OCI-LY7 (cell line): ENCODE measurements around the gene SMYD4. TPM values are rescaled to one million over a fixed set of nuclear protein-coding genes. Genes with fewer than 3 reads are reported as not detected.

Experiments
- BruUV-seq: library from RNA; stranded (reverse); fragments of 400-500 nt; replicated peaks from 2 replicates; lab custom pipeline; 2021; lab: Mats Ljungman, UMichigan
- CTCF ChIA-PET: fragments of 300-600 bp; sonication (Branson Sonifier 250); formaldehyde crosslinking; loops from one replicate; lab custom pipeline; 2022; ENCODE audit warnings: antibody characterized with exemption; ENCODE audit not compliant: unreplicated experiment; lab: Charles Lee
- POLR2A ChIA-PET: fragments of 300-600 bp; sonication (Branson Sonifier 250); formaldehyde crosslinking; loops from one replicate; lab custom pipeline; 2022; ENCODE audit warnings: antibody characterized with exemption; lab: Charles Lee
- DNase-seq: peaks from one replicate; pipeline ENCODE4 v3.0.0-alpha.2; 2015; ENCODE audit warnings: low spot score
- H2AFZ ChIP-seq: fragments of 200-600 bp; sonication (generic), shearing (Covaris generic); 2 replicates; pipeline ENCODE4 v1.6.1; 2014; ENCODE audit warnings: mild to moderate bottlenecking, antibody characterized with exemption, low read length, moderate library complexity
- H3K27ac ChIP-seq: fragments of 200-600 bp; sonication (generic); 2 replicates; pipeline ENCODE4 v1.5.1; 2014; ENCODE audit warnings: mixed run types, low read depth, mild to moderate bottlenecking, moderate library complexity, low read length, inconsistent platforms; ENCODE audit not compliant: poor library complexity, severe bottlenecking
- H3K36me3 ChIP-seq: fragments of 200-600 bp; sonication (generic); 2 replicates; pipeline ENCODE4 v1.6.1; 2014; ENCODE audit warnings: mild to moderate bottlenecking, antibody characterized with exemption, low read length, moderate library complexity, mixed read lengths; ENCODE audit not compliant: insufficient read depth
- H3K4me1 ChIP-seq: fragments of 200-600 bp; sonication (generic); 2 replicates; pipeline ENCODE4 v1.5.1; 2014; ENCODE audit warnings: mild to moderate bottlenecking, low read length; ENCODE audit not compliant: insufficient read depth, poor library complexity, severe bottlenecking
- H3K4me2 ChIP-seq: fragments of 200-600 bp; sonication (generic); 2 replicates; pipeline ENCODE4 v1.6.1; 2014; ENCODE audit warnings: mild to moderate bottlenecking, low read length
- H3K4me3 ChIP-seq: fragments of 200-600 bp; sonication (generic); 2 replicates; pipeline ENCODE4 v1.5.1; 2014; ENCODE audit warnings: mild to moderate bottlenecking, low read depth, low read length; ENCODE audit not compliant: poor library complexity, severe bottlenecking
- H3K79me2 ChIP-seq: fragments of 200-600 bp; sonication (generic); 2 replicates; pipeline ENCODE4 v1.6.1; 2016; ENCODE audit warnings: low read depth, mild to moderate bottlenecking, low read length, moderate library complexity, mixed read lengths; ENCODE audit not compliant: insufficient read depth
- H3K9me2 ChIP-seq: fragments of 200-600 bp; sonication (generic); 2 replicates; pipeline ENCODE4 v1.6.1; 2016; ENCODE audit warnings: mild to moderate bottlenecking, low read length, mixed read lengths; ENCODE audit not compliant: insufficient read depth
- H3K9me3 ChIP-seq: fragments of 200-600 bp; sonication (generic); 2 replicates; pipeline ENCODE4 v1.6.1; 2014; ENCODE audit warnings: mild to moderate bottlenecking, mixed run types, low read length, mixed read lengths
- H4K20me1 ChIP-seq: fragments of 200-600 bp; sonication (generic); 2 replicates; pipeline ENCODE4 v1.6.1; 2014; ENCODE audit warnings: mild to moderate bottlenecking, antibody characterized with exemption, low read length, moderate library complexity, mixed read lengths; ENCODE audit not compliant: insufficient read depth
- EZH2phosphoT487 ChIP-seq: fragments of 200-600 bp; sonication (generic); IDR thresholded peaks from 2 replicates; pipeline ENCODE4 v1.6.1; 2018; ENCODE audit warnings: low read depth, borderline replicate concordance, mild to moderate bottlenecking, mixed run types, antibody characterized with exemption, low read length, moderate library complexity, mixed read lengths
- intact Hi-C: fragments of 100-400 bp; cut with micrococcal nuclease; formaldehyde crosslinking; loops from one replicate; pipeline ENCODE4 v1.10.0; 2022; ENCODE audit not compliant: unreplicated experiment
- total RNA-seq, 2 experiments: library from RNA; depleted of rRNA in 1 of 2; stranded (reverse); fragments of >200 nt in 1 of 2; shearing (Covaris generic) in 1 of 2; gene quantifications; 2 replicates each; pipeline ENCODE4 v1.2.3, GENCODE V29; 2014 to 2022
- TF ChIP-seq, protein P1 (sequence below): fragments of 200-600 bp; sonication (generic); conservative IDR thresholded peaks from 2 replicates; pipeline ENCODE4 v1.5.1; 2014; ENCODE audit warnings: mild to moderate bottlenecking, antibody characterized with exemption, low read length, moderate library complexity, mixed read lengths

The SMYD4 gene
- total RNA-seq, 2 experiments from 2014 or later = 27.5 to 33.5 TPM

DNA sequence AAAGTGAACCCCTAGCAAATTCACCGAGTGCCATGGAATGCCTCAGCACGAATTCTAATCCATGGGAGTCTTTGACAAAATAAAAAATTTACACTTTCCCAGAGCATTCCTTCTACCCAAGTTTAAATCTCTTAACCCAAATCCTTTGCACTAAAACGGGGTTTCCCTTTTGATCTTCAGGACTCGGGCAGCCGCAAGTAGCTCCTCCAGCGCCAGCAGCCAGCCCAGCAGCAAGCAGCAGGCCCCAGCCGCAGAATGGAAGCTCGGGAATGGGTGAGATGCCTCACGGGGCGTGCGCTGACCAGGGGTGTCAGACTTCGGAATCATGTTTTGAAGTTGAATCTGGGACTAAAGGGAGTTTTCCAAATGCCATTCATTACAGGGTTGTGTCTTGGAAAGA, 42.6 kb upstream of the SMYD4 start:
- H3K4me2 ChIP-seq = no peak overlapping the region
- H3K9me3 ChIP-seq = no peaks in the 10 kb centered on the region
- no peak for TF ChIP-seq EZH2phosphoT487
- TF ChIP-seq, protein P1, sequence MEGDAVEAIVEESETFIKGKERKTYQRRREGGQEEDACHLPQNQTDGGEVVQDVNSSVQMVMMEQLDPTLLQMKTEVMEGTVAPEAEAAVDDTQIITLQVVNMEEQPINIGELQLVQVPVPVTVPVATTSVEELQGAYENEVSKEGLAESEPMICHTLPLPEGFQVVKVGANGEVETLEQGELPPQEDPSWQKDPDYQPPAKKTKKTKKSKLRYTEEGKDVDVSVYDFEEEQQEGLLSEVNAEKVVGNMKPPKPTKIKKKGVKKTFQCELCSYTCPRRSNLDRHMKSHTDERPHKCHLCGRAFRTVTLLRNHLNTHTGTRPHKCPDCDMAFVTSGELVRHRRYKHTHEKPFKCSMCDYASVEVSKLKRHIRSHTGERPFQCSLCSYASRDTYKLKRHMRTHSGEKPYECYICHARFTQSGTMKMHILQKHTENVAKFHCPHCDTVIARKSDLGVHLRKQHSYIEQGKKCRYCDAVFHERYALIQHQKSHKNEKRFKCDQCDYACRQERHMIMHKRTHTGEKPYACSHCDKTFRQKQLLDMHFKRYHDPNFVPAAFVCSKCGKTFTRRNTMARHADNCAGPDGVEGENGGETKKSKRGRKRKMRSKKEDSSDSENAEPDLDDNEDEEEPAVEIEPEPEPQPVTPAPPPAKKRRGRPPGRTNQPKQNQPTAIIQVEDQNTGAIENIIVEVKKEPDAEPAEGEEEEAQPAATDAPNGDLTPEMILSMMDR = no peak
- H4K20me1 ChIP-seq = no peaks in the 10 kb centered on the region
- ChIA-PET CTCF (no interaction called here), POLR2A (no interaction called here)
- H3K27ac ChIP-seq = no peak overlapping the region
- peaks cover 74% of the 10 kb centered on the region for H3K36me3 ChIP-seq
- no peaks in the 10 kb centered on the region for H3K79me2 ChIP-seq
- H3K4me3 ChIP-seq = no peak overlapping the region
- H3K4me1 ChIP-seq = no peaks in the 10 kb centered on the region
- no peak overlapping the region for H2AFZ ChIP-seq
- no peak for DNase-seq
- H3K9me2 ChIP-seq = no peaks in the 10 kb centered on the region
- BruUV-seq = no TSS peak
- intact Hi-C loops = no loop called here

DNA sequence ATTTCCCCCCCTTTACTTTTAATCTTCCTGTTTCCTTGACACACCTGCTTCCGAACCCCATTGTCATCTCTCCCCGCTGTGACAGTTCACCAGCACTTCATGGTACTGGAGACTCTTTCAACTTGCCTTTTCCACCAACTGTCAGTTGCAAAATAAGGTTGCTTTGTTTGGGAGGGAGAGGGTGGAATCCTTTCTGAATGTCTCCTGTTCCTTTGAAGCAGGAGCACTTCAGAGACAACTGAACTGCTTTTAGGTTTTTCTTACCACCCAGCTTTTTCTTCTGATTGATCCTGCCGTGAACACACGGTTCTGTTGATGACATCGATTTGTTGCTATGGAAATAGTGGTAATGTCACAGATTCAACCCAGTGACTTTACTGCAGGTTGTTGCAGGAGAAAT, 42.1 kb upstream of the SMYD4 start:
- POLR2A ChIA-PET = no interaction called here
- no peak for DNase-seq
- H2AFZ ChIP-seq = no peak overlapping the region
- intact Hi-C loops = no loop called here
- no peak overlapping the region for H3K4me3 ChIP-seq
- TF ChIP-seq EZH2phosphoT487 = no peak
- TF ChIP-seq, protein P1 = no peak
- H3K9me3 ChIP-seq = no peaks in the 10 kb centered on the region
- BruUV-seq = no TSS peak
- H3K4me2 ChIP-seq = no peak overlapping the region
- no peaks in the 10 kb centered on the region for H3K9me2 ChIP-seq
- H3K36me3 ChIP-seq = peaks cover 74% of the 10 kb centered on the region
- CTCF ChIA-PET = no interaction called here
- H4K20me1 ChIP-seq = no peaks in the 10 kb centered on the region
- no peaks in the 10 kb centered on the region for H3K4me1 ChIP-seq
- H3K79me2 ChIP-seq = no peaks in the 10 kb centered on the region
- H3K27ac ChIP-seq = no peak overlapping the region

DNA sequence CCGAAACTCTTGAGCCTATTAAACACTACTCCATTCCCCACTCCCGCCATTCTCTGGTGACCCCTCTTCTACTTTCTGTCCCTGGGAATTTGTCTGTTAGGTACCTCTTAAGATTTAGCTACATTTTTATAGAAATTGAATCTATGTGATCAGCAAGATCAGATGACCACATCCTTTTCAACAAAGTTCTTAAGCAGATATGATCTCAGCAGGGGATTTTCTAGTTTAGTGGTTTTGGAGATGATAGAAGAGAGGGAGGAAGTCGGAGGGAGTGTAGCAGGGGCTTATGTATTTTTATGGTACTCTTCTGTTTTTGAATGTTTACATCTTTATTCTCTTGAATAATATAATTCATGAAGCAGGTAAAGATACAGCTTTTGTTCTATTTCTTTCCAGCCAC, 40.9 kb upstream of the SMYD4 start:
- peaks cover 69% of the 10 kb centered on the region for H3K36me3 ChIP-seq
- intact Hi-C loops = no loop called here
- H3K4me3 ChIP-seq = no peak overlapping the region
- ChIA-PET POLR2A (no interaction called here), CTCF (no interaction called here)
- no peak overlapping the region for H3K4me2 ChIP-seq
- no peak overlapping the region for H2AFZ ChIP-seq
- no peaks in the 10 kb centered on the region for H3K4me1 ChIP-seq
- H3K79me2 ChIP-seq = no peaks in the 10 kb centered on the region
- no peak for DNase-seq
- BruUV-seq = no TSS peak
- no peak for TF ChIP-seq EZH2phosphoT487
- TF ChIP-seq, protein P1 = no peak
- H3K27ac ChIP-seq = no peak overlapping the region
- H3K9me2 ChIP-seq = no peaks in the 10 kb centered on the region
- H4K20me1 ChIP-seq = no peaks in the 10 kb centered on the region
- H3K9me3 ChIP-seq = no peaks in the 10 kb centered on the region
